Smooth muscle cell (in vitro differentiated cells): ENCODE results near the gene MAP4K4. TPM values are rescaled to one million over a fixed set of nuclear protein-coding genes. Genes with fewer than 3 reads are reported as not detected.

Experiments used
- DNase-seq: peaks from one replicate; lab custom pipeline; 2025; ENCODE audit not compliant: unreplicated experiment; lab: John Stamatoyannopoulos, UW
- H2AFZ ChIP-seq: fragments of 200-600 bp; sonication (generic); 2 replicates; pipeline ENCODE4 v1.6.0; 2016; ENCODE audit warnings: antibody characterized with exemption, low read depth, mild to moderate bottlenecking
- H3F3A ChIP-seq: fragments of 200-600 bp; sonication (generic); 2 replicates; pipeline ENCODE4 v1.6.0; 2017; ENCODE audit warnings: antibody characterized with exemption, low read depth
- H3K27ac ChIP-seq: fragments of 200-600 bp; sonication (generic); 2 replicates; pipeline ENCODE4 v1.5.1; 2016; ENCODE audit warnings: low read depth, mild to moderate bottlenecking
- H3K27me3 ChIP-seq: fragments of 200-600 bp; sonication (generic); 2 replicates; pipeline ENCODE4 v1.6.1; 2016; ENCODE audit warnings: low read depth, mild to moderate bottlenecking
- H3K36me3 ChIP-seq: fragments of 200-600 bp; sonication (generic); 2 replicates; pipeline ENCODE4 v1.5.1; 2016; ENCODE audit warnings: low read depth
- H3K4me1 ChIP-seq: fragments of 200-600 bp; sonication (generic); 2 replicates; pipeline ENCODE4 v1.5.1; 2016; ENCODE audit warnings: low read depth
- H3K4me2 ChIP-seq: fragments of 200-600 bp; sonication (generic); 2 replicates; pipeline ENCODE4 v1.6.0; 2016; ENCODE audit warnings: mild to moderate bottlenecking
- H3K4me3 ChIP-seq: fragments of 200-600 bp; sonication (generic); 2 replicates; pipeline ENCODE4 v1.5.1; 2016; ENCODE audit warnings: mild to moderate bottlenecking
- H3K79me2 ChIP-seq: fragments of 200-600 bp; sonication (generic); 2 replicates; pipeline ENCODE4 v1.6.0; 2016; ENCODE audit warnings: low read depth, mild to moderate bottlenecking
- H3K9ac ChIP-seq: fragments of 200-600 bp; sonication (generic); 2 replicates; pipeline ENCODE4 v1.6.0; 2016; ENCODE audit warnings: low read depth
- H3K9me3 ChIP-seq: fragments of 200-600 bp; sonication (generic); replicated peaks from 2 replicates; pipeline ENCODE4 v1.5.1; 2016; ENCODE audit warnings: low read depth
- H4K20me1 ChIP-seq: fragments of 200-600 bp; sonication (generic); 2 replicates; pipeline ENCODE4 v1.6.0; 2016; ENCODE audit warnings: low read depth
- CTCF ChIP-seq: fragments of 200-600 bp; sonication (generic); IDR thresholded peaks from 2 replicates; pipeline ENCODE4 v1.5.1; 2017; ENCODE audit warnings: borderline replicate concordance, mild to moderate bottlenecking, antibody characterized with exemption; ENCODE audit not compliant: insufficient read depth, poor library complexity, severe bottlenecking
- WGBS: methylation state at CpG from one replicate; pipeline ENCODE4 v1.1.7; 2016; ENCODE audit warnings: low lambda C conversion rate; 5-methylcytosine and 5-hydroxymethylcytosine counted together
- polyA plus RNA-seq: library from polyadenylated mRNA; unstranded; fragments of >200 nt; fragmentation: Nextera tagmentation; extraction: Ambion mirVana; gene quantifications from 2 replicates; pipeline ENCODE4 v1.2.1, GENCODE V29; 2016
- total RNA-seq: library from RNA; depleted of rRNA; stranded (reverse); fragments of >200 nt; gene quantifications from 2 replicates; pipeline ENCODE4 v1.2.3, GENCODE V29; 2014

The MAP4K4 gene
- total and polyA plus RNA-seq, 2 experiments from 2014 or later, result 68.9 to 107 TPM

GRCh38 chr2:101693991-101694588 is 3.4 kb upstream of the MAP4K4 start:
- no peak overlapping the region for H3K9ac ChIP-seq
- H3K4me2 ChIP-seq, result no peak overlapping the region
- no peak overlapping the region for H2AFZ ChIP-seq
- WGBS, result 92% methylated on average over 3 of the region's 3 CpGs
- TF ChIP-seq CTCF, result no peak
- no peak overlapping the region for H3K27ac ChIP-seq
- H3K79me2 ChIP-seq, result peaks cover 10% of the 10 kb centered on the region
- H3K4me3 ChIP-seq, result no peak overlapping the region
- no peaks in the 10 kb centered on the region for H3K36me3 ChIP-seq
- no peaks in the 10 kb centered on the region for H3K9me3 ChIP-seq
- H3K4me1 ChIP-seq, result peaks cover 3% of the 10 kb centered on the region
- peaks cover 8% of the 10 kb centered on the region for H4K20me1 ChIP-seq
- DNase-seq, result no peak
- H3F3A ChIP-seq, result peaks cover 6% of the 10 kb centered on the region
- no peaks in the 10 kb centered on the region for H3K27me3 ChIP-seq

GRCh38 chr2:101696272-101697123 is 1.0 kb upstream of the MAP4K4 start:
- WGBS, result 9% methylated on average over 27 of the region's 31 CpGs
- H3K4me2 ChIP-seq, result peak overlapping the region; percentile 90

GRCh38 chr2:101698014-101698843 is 722 bp downstream of the MAP4K4 start:
- Histone ChIP-seq H3K4me1 (peaks cover 22% of the 10 kb centered on the region), H2AFZ (no peak overlapping the region), H3K27ac (peak overlapping the region; percentile 76), H3K36me3 (no peaks in the 10 kb centered on the region), H3K9ac (peak overlapping the region; percentile 77), H3K9me3 (no peaks in the 10 kb centered on the region), H4K20me1 (peaks cover 33% of the 10 kb centered on the region), H3K27me3 (no peaks in the 10 kb centered on the region), H3F3A (peaks cover 12% of the 10 kb centered on the region), H3K4me3 (peak overlapping the region; percentile 91), H3K4me2 (peak overlapping the region; percentile 91), H3K79me2 (peaks cover 51% of the 10 kb centered on the region)
- DNase-seq, result no peak
- WGBS, result under 1% methylated on average over 24 of the region's 57 CpGs
- no peak for TF ChIP-seq CTCF

More at GRCh38 chr2:101696272-101697123, 1.0 kb upstream of the MAP4K4 start:
- DNase-seq, result no peak
- Histone ChIP-seq H3K27me3 (no peaks in the 10 kb centered on the region), H3K36me3 (no peaks in the 10 kb centered on the region), H3K4me1 (peaks cover 21% of the 10 kb centered on the region), H3K79me2 (peaks cover 34% of the 10 kb centered on the region), H3K9ac (peak overlapping the region; percentile 69), H4K20me1 (peaks cover 32% of the 10 kb centered on the region), H3F3A (peaks cover 12% of the 10 kb centered on the region), H3K27ac (peak overlapping the region; percentile 57), H3K4me3 (peak overlapping the region; percentile 72), H3K9me3 (no peaks in the 10 kb centered on the region), H2AFZ (peak overlapping the region; percentile 94)
- no peak for TF ChIP-seq CTCF
